T-helper 2 cell treated with Interferon-gamma antibody and Interleukin-4, amounts not matched to agents 5 μg/mL and 100 μg/mL, for 36 hours (primary cell): ENCODE measurements around the gene MORN5.

ENCODE experiments used
- DNase-seq: peaks from one replicate; pipeline ENCODE4 v3.0.0; 2021; ENCODE audit warnings: low spot score
- H3K27ac Mint-ChIP-seq: one replicate; pipeline ENCODE4 v1.8.0; 2021; ENCODE audit warnings: mild to moderate bottlenecking, mixed read lengths
- H3K27me3 Mint-ChIP-seq: one replicate; pipeline ENCODE4 v1.8.0; 2021; ENCODE audit warnings: low read depth, mixed read lengths
- H3K36me3 Mint-ChIP-seq: one replicate; pipeline ENCODE4 v1.8.0; 2021; ENCODE audit warnings: low read depth, mixed read lengths
- H3K4me1 Mint-ChIP-seq: one replicate; pipeline ENCODE4 v1.8.0; 2021; ENCODE audit warnings: low read depth, mixed read lengths
- H3K4me3 Mint-ChIP-seq: one replicate; pipeline ENCODE4 v1.8.0; 2022; ENCODE audit warnings: mild to moderate bottlenecking, moderate library complexity, mixed read lengths
- H3K9me3 Mint-ChIP-seq: one replicate; pipeline ENCODE4 v1.8.0; 2021; ENCODE audit warnings: mixed read lengths

The MORN5 gene

GRCh38 chr9:122143876-122144405 is 15.8 kb upstream of the MORN5 start:
- no peaks in the 10 kb centered on the region for H3K27me3 Mint-ChIP-seq
- H3K9me3 Mint-ChIP-seq = no peaks in the 10 kb centered on the region
- H3K4me1 Mint-ChIP-seq = no peaks in the 10 kb centered on the region
- peaks cover 26% of the 10 kb centered on the region for H3K36me3 Mint-ChIP-seq
- H3K4me3 Mint-ChIP-seq = no peak overlapping the region
- H3K27ac Mint-ChIP-seq = no peak overlapping the region
- DNase-seq = no peak

DNA sequence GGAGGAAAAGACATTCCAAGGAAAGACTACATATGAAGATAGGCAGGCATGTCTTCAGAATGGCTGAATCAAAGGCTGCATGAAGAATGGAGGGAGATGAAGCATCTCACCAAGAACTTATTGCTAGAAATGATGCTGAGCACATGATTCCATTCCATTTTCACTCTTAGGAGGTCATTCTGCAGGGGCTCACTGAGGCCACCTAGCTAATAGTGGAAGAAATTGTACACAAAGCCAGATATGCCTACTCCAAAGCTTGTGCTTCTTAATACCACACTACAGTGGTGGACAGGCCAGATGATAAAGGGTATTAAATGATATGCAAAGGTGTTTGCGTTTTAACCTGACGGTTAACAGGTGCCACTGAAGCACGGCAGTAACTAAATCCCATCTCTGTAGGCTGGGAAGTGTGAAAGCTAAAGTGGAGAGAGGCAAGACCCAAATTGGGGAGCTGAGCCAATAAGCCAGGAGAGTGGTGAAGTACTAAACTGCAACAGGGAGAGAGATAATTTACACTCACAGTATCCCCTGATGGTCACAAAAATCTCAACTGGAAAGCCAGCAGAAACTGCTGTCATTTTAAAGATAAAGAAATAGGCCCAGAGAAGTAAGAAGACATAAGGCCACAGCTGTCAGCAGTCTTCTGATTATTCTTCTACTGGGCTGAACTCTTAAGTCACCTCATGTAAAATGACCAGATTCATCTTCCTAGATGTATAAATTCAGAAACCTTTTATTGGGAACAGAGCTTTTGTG is 14.7 kb upstream of the MORN5 start:
- Mint-ChIP-seq H3K4me3 (no peak overlapping the region), H3K27ac (no peak overlapping the region), H3K9me3 (no peaks in the 10 kb centered on the region), H3K4me1 (no peaks in the 10 kb centered on the region), H3K27me3 (no peaks in the 10 kb centered on the region), H3K36me3 (peaks cover 26% of the 10 kb centered on the region)
- no peak for DNase-seq

- no peaks in the 10 kb centered on the region for H3K27me3 Mint-ChIP-seq
- DNase-seq = no peak
- no peak overlapping the region for H3K27ac Mint-ChIP-seq
- H3K4me1 Mint-ChIP-seq = no peaks in the 10 kb centered on the region
- H3K9me3 Mint-ChIP-seq = no peaks in the 10 kb centered on the region
- H3K4me3 Mint-ChIP-seq = no peak overlapping the region
- peaks cover 26% of the 10 kb centered on the region for H3K36me3 Mint-ChIP-seq
Measured at GRCh38 chr9:122145592-122145863, 14.2 kb upstream of the MORN5 start.

- H3K27ac Mint-ChIP-seq = no peak overlapping the region
- H3K9me3 Mint-ChIP-seq = no peaks in the 10 kb centered on the region
- H3K4me3 Mint-ChIP-seq = no peak overlapping the region
- DNase-seq = no peak
- peaks cover 2% of the 10 kb centered on the region for H3K4me1 Mint-ChIP-seq
- H3K27me3 Mint-ChIP-seq = no peaks in the 10 kb centered on the region
- H3K36me3 Mint-ChIP-seq = peaks cover 18% of the 10 kb centered on the region
Measured at GRCh38 chr9:122151267-122151828, 8.4 kb upstream of the MORN5 start.

DNA sequence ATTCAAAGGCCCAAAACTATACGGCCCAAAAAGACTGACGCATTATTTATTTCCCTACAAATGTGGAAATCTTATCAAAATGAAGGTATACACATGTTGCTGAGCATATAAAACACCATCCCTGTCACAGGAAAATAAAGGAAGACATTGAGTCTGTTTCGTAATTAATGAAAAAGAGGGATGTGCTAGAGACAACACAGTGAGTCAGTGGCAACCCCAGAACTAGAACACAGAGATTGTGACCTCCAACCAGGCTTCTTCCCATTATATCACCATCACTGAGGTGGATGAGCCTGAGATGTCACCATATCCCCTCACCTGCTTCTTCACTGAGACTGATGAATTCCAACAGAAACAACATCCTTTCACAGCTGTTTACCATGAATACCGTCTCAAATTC is 3.9 kb upstream of the MORN5 start:
- H3K4me1 Mint-ChIP-seq = peaks cover 21% of the 10 kb centered on the region
- DNase-seq = no peak
- H3K36me3 Mint-ChIP-seq = peaks cover 14% of the 10 kb centered on the region
- no peaks in the 10 kb centered on the region for H3K9me3 Mint-ChIP-seq
- no peak overlapping the region for H3K4me3 Mint-ChIP-seq
- H3K27ac Mint-ChIP-seq = no peak overlapping the region
- peaks cover 8% of the 10 kb centered on the region for H3K27me3 Mint-ChIP-seq

DNA sequence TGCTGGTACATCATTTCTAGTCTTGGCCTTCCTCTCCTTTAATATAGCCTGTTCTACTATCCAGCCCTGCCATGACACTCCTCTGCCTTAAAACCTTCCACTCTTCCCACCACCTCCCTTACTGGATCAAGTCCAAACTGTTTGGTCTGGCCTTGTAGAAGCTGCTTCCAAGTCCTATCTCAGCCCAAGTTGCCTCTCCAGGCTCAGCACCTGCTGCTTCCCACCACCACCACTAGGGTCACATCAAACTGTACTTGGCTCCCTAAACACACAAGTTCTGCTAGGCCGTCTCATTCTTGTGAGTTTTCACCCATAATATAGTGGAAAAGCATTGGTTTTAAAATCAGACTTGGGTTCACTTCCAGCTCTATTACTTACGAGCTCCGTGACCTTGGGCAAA is 1.5 kb upstream of the MORN5 start:
- Mint-ChIP-seq H3K4me3 (peak overlapping the region; percentile 13), H3K27me3 (peaks cover 12% of the 10 kb centered on the region), H3K9me3 (peaks cover 6% of the 10 kb centered on the region), H3K4me1 (peaks cover 21% of the 10 kb centered on the region), H3K36me3 (peaks cover 6% of the 10 kb centered on the region), H3K27ac (no peak overlapping the region)
- peak; percentile 10 for DNase-seq

- Mint-ChIP-seq H3K4me3 (peak overlapping the region; percentile 99), H3K27me3 (peaks cover 23% of the 10 kb centered on the region), H3K4me1 (peaks cover 21% of the 10 kb centered on the region), H3K27ac (peak overlapping the region; percentile 95), H3K9me3 (peaks cover 6% of the 10 kb centered on the region), H3K36me3 (peaks cover 4% of the 10 kb centered on the region)
- no peak for DNase-seq
Measured at GRCh38 chr9:122159925-122160246, 178 bp downstream of the MORN5 start.

DNA sequence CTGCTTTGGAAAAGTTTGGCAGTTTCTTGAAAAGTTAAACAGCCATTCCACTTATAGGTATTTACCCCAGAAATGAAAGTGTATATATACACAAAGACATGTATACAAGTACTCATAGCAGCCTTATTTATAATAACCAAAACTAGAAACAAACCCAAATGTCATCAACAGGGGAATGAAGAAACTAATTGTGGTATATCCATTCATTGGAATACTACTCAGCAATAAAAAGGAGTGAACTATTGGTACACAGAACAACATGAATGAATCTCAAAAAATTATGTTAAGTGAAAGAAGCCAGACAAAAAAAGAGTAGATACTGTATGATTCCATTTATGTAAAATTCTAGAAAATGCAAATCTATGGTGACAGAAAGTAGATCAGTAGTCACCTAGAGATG is 2.7 kb downstream of the MORN5 start:
- peaks cover 18% of the 10 kb centered on the region for H3K4me1 Mint-ChIP-seq
- no peak overlapping the region for H3K27ac Mint-ChIP-seq
- H3K9me3 Mint-ChIP-seq = peaks cover 6% of the 10 kb centered on the region
- peaks cover 28% of the 10 kb centered on the region for H3K27me3 Mint-ChIP-seq
- no peak for DNase-seq
- H3K36me3 Mint-ChIP-seq = peaks cover 4% of the 10 kb centered on the region
- no peak overlapping the region for H3K4me3 Mint-ChIP-seq

- Mint-ChIP-seq H3K36me3 (peaks cover 3% of the 10 kb centered on the region), H3K4me1 (peaks cover 11% of the 10 kb centered on the region), H3K9me3 (peaks cover 6% of the 10 kb centered on the region), H3K27me3 (peaks cover 36% of the 10 kb centered on the region), H3K27ac (no peak overlapping the region), H3K4me3 (no peak overlapping the region)
- no peak for DNase-seq
Measured at GRCh38 chr9:122164286-122164685, 4.6 kb downstream of the MORN5 start.

- no peak for DNase-seq
- no peak overlapping the region for H3K27ac Mint-ChIP-seq
- no peaks in the 10 kb centered on the region for H3K4me1 Mint-ChIP-seq
- H3K4me3 Mint-ChIP-seq = no peak overlapping the region
- no peaks in the 10 kb centered on the region for H3K9me3 Mint-ChIP-seq
- no peaks in the 10 kb centered on the region for H3K36me3 Mint-ChIP-seq
- H3K27me3 Mint-ChIP-seq = peaks cover 37% of the 10 kb centered on the region
Measured at GRCh38 chr9:122168356-122168755, 8.6 kb downstream of the MORN5 start.

DNA sequence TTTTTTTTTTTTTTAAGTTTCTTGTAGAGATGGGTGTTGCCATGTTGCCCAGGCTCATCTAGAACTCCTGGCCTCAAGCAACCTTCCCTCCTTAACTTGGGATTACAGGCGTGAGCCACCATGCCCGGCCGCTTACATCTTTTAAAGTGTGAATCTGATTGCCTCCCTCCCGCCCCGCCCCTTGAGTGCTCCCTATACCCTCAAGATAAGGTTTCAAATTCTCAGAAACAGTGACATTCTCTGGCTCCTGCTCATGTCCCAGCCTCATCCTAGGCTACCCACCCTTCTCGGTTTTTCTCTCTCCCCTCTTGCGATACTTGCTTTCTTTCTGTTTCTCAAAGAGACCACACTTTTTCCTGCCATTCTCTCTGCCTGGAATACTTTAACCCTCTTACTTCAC is 12.4 kb downstream of the MORN5 start:
- Mint-ChIP-seq H3K4me3 (no peak overlapping the region), H3K27me3 (peaks cover 25% of the 10 kb centered on the region), H3K4me1 (no peaks in the 10 kb centered on the region), H3K36me3 (no peaks in the 10 kb centered on the region), H3K9me3 (no peaks in the 10 kb centered on the region), H3K27ac (no peak overlapping the region)
- no peak for DNase-seq

GRCh38 chr9:122173670-122174069 is 14.0 kb downstream of the MORN5 start:
- peaks cover 18% of the 10 kb centered on the region for H3K27me3 Mint-ChIP-seq
- no peak overlapping the region for H3K4me3 Mint-ChIP-seq
- H3K36me3 Mint-ChIP-seq = no peaks in the 10 kb centered on the region
- no peak for DNase-seq
- no peaks in the 10 kb centered on the region for H3K9me3 Mint-ChIP-seq
- no peaks in the 10 kb centered on the region for H3K4me1 Mint-ChIP-seq
- no peak overlapping the region for H3K27ac Mint-ChIP-seq

- DNase-seq = no peak
- no peaks in the 10 kb centered on the region for H3K4me1 Mint-ChIP-seq
Measured at GRCh38 chr9:122176916-122177315, 17.2 kb downstream of the MORN5 start.

DNA sequence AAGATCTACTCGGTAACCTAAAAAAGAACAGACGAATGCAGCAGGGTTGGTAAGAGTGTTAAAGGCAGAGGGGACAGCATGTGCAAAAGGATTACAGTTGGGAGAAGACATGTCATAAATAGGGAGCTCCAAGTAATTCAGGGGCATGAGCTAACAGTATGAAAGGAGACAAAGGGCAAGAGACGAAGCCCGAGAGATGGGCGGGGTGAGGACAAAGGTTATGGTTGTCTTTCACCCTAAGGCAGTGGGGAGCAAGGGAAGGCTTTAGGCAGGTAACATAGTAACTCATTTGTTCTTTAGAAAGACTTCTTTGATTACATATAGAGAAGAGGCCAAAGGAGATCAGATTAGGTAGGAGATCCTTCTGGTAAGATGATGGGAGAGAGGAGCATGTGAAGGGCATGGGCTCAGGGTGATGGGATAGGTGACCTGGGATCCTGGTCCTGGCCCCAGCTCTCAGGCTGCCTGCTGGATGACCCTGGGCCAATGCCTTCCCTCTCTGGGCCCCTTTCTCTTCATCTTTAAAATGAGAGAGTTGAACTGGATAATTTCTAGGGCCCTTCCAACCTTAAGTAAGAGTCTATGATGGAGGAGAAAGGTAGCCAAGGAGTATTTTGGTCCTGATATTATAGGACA is 19.5 kb downstream of the MORN5 start:
- Mint-ChIP-seq H3K4me1 (no peaks in the 10 kb centered on the region), H3K4me3 (no peak overlapping the region), H3K9me3 (no peaks in the 10 kb centered on the region), H3K36me3 (no peaks in the 10 kb centered on the region), H3K27me3 (peaks cover 8% of the 10 kb centered on the region), H3K27ac (no peak overlapping the region)
- DNase-seq = no peak

More at GRCh38 chr9:122176916-122177315, 17.2 kb downstream of the MORN5 start:
- no peak overlapping the region for H3K27ac Mint-ChIP-seq
- peaks cover 14% of the 10 kb centered on the region for H3K27me3 Mint-ChIP-seq
- H3K9me3 Mint-ChIP-seq = no peaks in the 10 kb centered on the region
- H3K4me3 Mint-ChIP-seq = no peak overlapping the region
- no peaks in the 10 kb centered on the region for H3K36me3 Mint-ChIP-seq
